ENCODE data around the gene STT3B. TPM values are rescaled to one million over a fixed set of nuclear protein-coding genes. Genes with fewer than 3 reads are reported as not detected.

STT3B gene
- polyA plus RNA-seq (2012; ENCODE audit: missing spikeins) = 71.6 TPM

- DNase-seq (ENCODE audit: insufficient read length) = peak; percentile 51
These were observed at the start of gene STT3B for GRCh38 chr3:31532587-31533168. STT3B (plus strand) TSS chr3:31532925; CDS start chr3:31532999, 74 bp downstream.

GRCh38 chr3:31483776-31484175 is 48.9 kb upstream of the STT3B start:
- no peak for DNase-seq (ENCODE audit: insufficient read length)
- TF ChIP-seq POLR2A (IDR thresholded peaks at IDR 0.05; ENCODE audit: low read depth, low read length) = no peak
- TF ChIP-seq TAF1 (IDR thresholded peaks at IDR 0.05; ENCODE audit: borderline replicate concordance, low read depth, low read length) = no peak
- TF ChIP-seq POLR2AphosphoS5 (IDR thresholded peaks at IDR 0.05; ENCODE audit: low read depth, low read length) = no peak
- no peak for FAIRE-seq

More at GRCh38 chr3:31532587-31533168, at the start of gene STT3B:
- TF ChIP-seq POLR2A (IDR thresholded peaks at IDR 0.05; ENCODE audit: low read depth, low read length) (peak; percentile 7; the same call in 1 of the 2 replicates), POLR2AphosphoS5 (IDR thresholded peaks at IDR 0.05; ENCODE audit: low read depth, low read length) (no peak; the same call in 1 of the 2 replicates), TAF1 (IDR thresholded peaks at IDR 0.05; ENCODE audit: borderline replicate concordance, low read depth, low read length) (no peak; the same call in 1 of the 2 replicates)
- FAIRE-seq = no peak

GRCh38 chr3:31485196-31485595 is 47.5 kb upstream of the STT3B start:
- no peak for FAIRE-seq
- no peak for DNase-seq (ENCODE audit: insufficient read length)
- TF ChIP-seq TAF1 (IDR thresholded peaks at IDR 0.05; ENCODE audit: borderline replicate concordance, low read depth, low read length) = no peak
- no peak for TF ChIP-seq POLR2A (IDR thresholded peaks at IDR 0.05; ENCODE audit: low read depth, low read length)
- no peak for TF ChIP-seq POLR2AphosphoS5 (IDR thresholded peaks at IDR 0.05; ENCODE audit: low read depth, low read length)

GRCh38 chr3:31486865-31487533 is 45.7 kb upstream of the STT3B start:
- FAIRE-seq = no peak
- TF ChIP-seq TAF1 (IDR thresholded peaks at IDR 0.05; ENCODE audit: borderline replicate concordance, low read depth, low read length) (no peak), POLR2AphosphoS5 (IDR thresholded peaks at IDR 0.05; ENCODE audit: low read depth, low read length) (no peak)
- DNase-seq (ENCODE audit: insufficient read length) = no peak

- DNase-seq (ENCODE audit: insufficient read length) (no peak), FAIRE-seq (no peak)
- TF ChIP-seq TAF1 (IDR thresholded peaks at IDR 0.05; ENCODE audit: borderline replicate concordance, low read depth, low read length) (no peak), POLR2AphosphoS5 (IDR thresholded peaks at IDR 0.05; ENCODE audit: low read depth, low read length) (no peak), POLR2A (IDR thresholded peaks at IDR 0.05; ENCODE audit: low read depth, low read length) (no peak)
These were observed 44.2 kb upstream of the STT3B start for GRCh38 chr3:31488475-31489017.

- DNase-seq (ENCODE audit: insufficient read length) (no peak), FAIRE-seq (no peak)
- TF ChIP-seq POLR2AphosphoS5 (IDR thresholded peaks at IDR 0.05; ENCODE audit: low read depth, low read length) (no peak), TAF1 (IDR thresholded peaks at IDR 0.05; ENCODE audit: borderline replicate concordance, low read depth, low read length) (no peak), POLR2A (IDR thresholded peaks at IDR 0.05; ENCODE audit: low read depth, low read length) (no peak)
These were observed 42.2 kb upstream of the STT3B start for GRCh38 chr3:31490502-31490901.

- TF ChIP-seq POLR2A (IDR thresholded peaks at IDR 0.05; ENCODE audit: low read depth, low read length) = no peak
- TF ChIP-seq TAF1 (IDR thresholded peaks at IDR 0.05; ENCODE audit: borderline replicate concordance, low read depth, low read length) = no peak
- TF ChIP-seq POLR2AphosphoS5 (IDR thresholded peaks at IDR 0.05; ENCODE audit: low read depth, low read length) = no peak
- DNase-seq (ENCODE audit: insufficient read length) = no peak
- no peak for FAIRE-seq
These were observed 41.1 kb upstream of the STT3B start for GRCh38 chr3:31491660-31492059.

GRCh38 chr3:31493149-31493548 is 39.6 kb upstream of the STT3B start:
- TF ChIP-seq POLR2AphosphoS5 (IDR thresholded peaks at IDR 0.05; ENCODE audit: low read depth, low read length) (no peak), POLR2A (IDR thresholded peaks at IDR 0.05; ENCODE audit: low read depth, low read length) (no peak), TAF1 (IDR thresholded peaks at IDR 0.05; ENCODE audit: borderline replicate concordance, low read depth, low read length) (no peak)
- FAIRE-seq = no peak
- DNase-seq (ENCODE audit: insufficient read length) = no peak

GRCh38 chr3:31495971-31496665 is 36.6 kb upstream of the STT3B start:
- FAIRE-seq (no peak), DNase-seq (ENCODE audit: insufficient read length) (no peak)
- TF ChIP-seq POLR2A (IDR thresholded peaks at IDR 0.05; ENCODE audit: low read depth, low read length) (no peak), TAF1 (IDR thresholded peaks at IDR 0.05; ENCODE audit: borderline replicate concordance, low read depth, low read length) (no peak), POLR2AphosphoS5 (IDR thresholded peaks at IDR 0.05; ENCODE audit: low read depth, low read length) (no peak)

- no peak for FAIRE-seq
These were observed 33.9 kb upstream of the STT3B start for GRCh38 chr3:31498791-31499190.

GRCh38 chr3:31499281-31499680 is 33.4 kb upstream of the STT3B start:
- DNase-seq (ENCODE audit: insufficient read length) (no peak), FAIRE-seq (no peak)
- TF ChIP-seq POLR2AphosphoS5 (IDR thresholded peaks at IDR 0.05; ENCODE audit: low read depth, low read length) (no peak), POLR2A (IDR thresholded peaks at IDR 0.05; ENCODE audit: low read depth, low read length) (no peak), TAF1 (IDR thresholded peaks at IDR 0.05; ENCODE audit: borderline replicate concordance, low read depth, low read length) (no peak)

More at GRCh38 chr3:31498791-31499190, 33.9 kb upstream of the STT3B start:
- TF ChIP-seq POLR2A (IDR thresholded peaks at IDR 0.05; ENCODE audit: low read depth, low read length) (no peak), POLR2AphosphoS5 (IDR thresholded peaks at IDR 0.05; ENCODE audit: low read depth, low read length) (no peak), TAF1 (IDR thresholded peaks at IDR 0.05; ENCODE audit: borderline replicate concordance, low read depth, low read length) (no peak)
- no peak for DNase-seq (ENCODE audit: insufficient read length)

Data from GM12892 (cell line).